Erythroblast (primary cell): ENCODE data around the gene COL4A4.
A peak's percentile ranks its signal among the peaks of the same experiment; 100 is the strongest.

Source experiments
- DNase-seq, 2 experiments: peaks; one replicate each; lab custom pipeline; 2025; lab: John Stamatoyannopoulos, UW
- GATA1 ChIP-seq: IDR thresholded peaks from 2 replicates; pipeline ENCODE4 v1.6.1; 2011; ENCODE audit warnings: low read depth, mild to moderate bottlenecking, control low read depth, low read length, moderate library complexity
- POLR2A ChIP-seq: IDR thresholded peaks from 2 replicates; pipeline ENCODE4 v1.6.1; 2011; ENCODE audit warnings: mild to moderate bottlenecking, low read length

Gene COL4A4

GRCh38 chr2:227163998-227164762 lies at the start of gene COL4A4, which contains the start of gene COL4A3:
Gene COL4A4, minus strand, starts transcription at chr2:227164205. Its CDS starts 16,722 bp downstream, at chr2:227147483.
Gene COL4A3, plus strand, starts transcription at chr2:227164624. Its CDS starts 103 bp downstream, at chr2:227164727.
- DNase-seq, result peak; percentile 8 to 13
- TF ChIP-seq GATA1, result no peak
- no peak for TF ChIP-seq POLR2A

- TF ChIP-seq POLR2A (no peak), GATA1 (no peak)
- DNase-seq, result no peak
Observed at GRCh38 chr2:227207573-227207972, 43.6 kb upstream of the COL4A4 start.

GRCh38 chr2:227206406-227206805 lies 42.4 kb upstream of the COL4A4 start:
- no peak for DNase-seq
- TF ChIP-seq GATA1, result no peak
- no peak for TF ChIP-seq POLR2A

GRCh38 chr2:227205701-227206100 lies 41.7 kb upstream of the COL4A4 start:
- DNase-seq, result no peak
- TF ChIP-seq GATA1 (no peak), POLR2A (no peak)

GRCh38 chr2:227204452-227204851 lies 40.4 kb upstream of the COL4A4 start:
- DNase-seq, result no peak
- TF ChIP-seq POLR2A, result no peak
- no peak for TF ChIP-seq GATA1

GRCh38 chr2:227201771-227202170 lies 37.8 kb upstream of the COL4A4 start:
- TF ChIP-seq GATA1, result no peak
- no peak for DNase-seq

GRCh38 chr2:227198866-227199265 lies 34.9 kb upstream of the COL4A4 start:
- no peak for DNase-seq
- TF ChIP-seq GATA1, result no peak
- TF ChIP-seq POLR2A, result no peak

- DNase-seq, result no peak
- TF ChIP-seq POLR2A (no peak), GATA1 (no peak)
Observed at GRCh38 chr2:227194219-227194618, 30.2 kb upstream of the COL4A4 start.

- TF ChIP-seq POLR2A (no peak), GATA1 (no peak)
- no peak for DNase-seq
Observed at GRCh38 chr2:227192491-227192890, 28.5 kb upstream of the COL4A4 start.

- no peak for DNase-seq
- no peak for TF ChIP-seq GATA1
- TF ChIP-seq POLR2A, result no peak
Observed at GRCh38 chr2:227191367-227191766, 27.4 kb upstream of the COL4A4 start.

- DNase-seq, result no peak
- no peak for TF ChIP-seq GATA1
- TF ChIP-seq POLR2A, result no peak
Observed at GRCh38 chr2:227188292-227188691, 24.3 kb upstream of the COL4A4 start.

- TF ChIP-seq POLR2A (no peak), GATA1 (no peak)
- DNase-seq, result no peak
Observed at GRCh38 chr2:227186751-227187150, 22.7 kb upstream of the COL4A4 start.

- TF ChIP-seq GATA1, result no peak
- no peak for TF ChIP-seq POLR2A
Observed at GRCh38 chr2:227185615-227186232, 21.7 kb upstream of the COL4A4 start.

GRCh38 chr2:227183657-227184367 lies 19.8 kb upstream of the COL4A4 start:
- DNase-seq, result no peak
- TF ChIP-seq GATA1 (no peak), POLR2A (no peak)

More at GRCh38 chr2:227185615-227186232, 21.7 kb upstream of the COL4A4 start:
- DNase-seq, result no peak

- no peak for TF ChIP-seq GATA1
- TF ChIP-seq POLR2A, result no peak
- DNase-seq, result no peak
Observed at GRCh38 chr2:227182765-227183164, 18.8 kb upstream of the COL4A4 start.
